ENCODE measurements around the gene VSTM2B. TPM values are rescaled to one million over a fixed set of nuclear protein-coding genes. Genes with fewer than 3 reads are reported as not detected.

The VSTM2B gene
- total and polyA plus RNA-seq, 10 donors = not detected

- Histone ChIP-seq H3K9me3 (peaks cover 0 to 10% (median 0%) of the 10 kb centered on the region in 8 donors), H3K36me3 (no peaks in the 10 kb centered on the region), H3K4me1 (peaks cover 24 to 58% (median 49%) of the 10 kb centered on the region in 6 donors), H3K27ac (no peak overlapping the region), H3K27me3 (replicated peaks in 1 of 7) (peaks cover 15 to 98% (median 65%) of the 10 kb centered on the region in 7 donors), H3K4me3 (peak overlapping the region in 3 of 8 donors; percentile 9 to 57 (median 22))
- intact Hi-C loops (cut with DNase I; ENCODE audit: low total_unique reads) = no loop called here
- 2 to 6% (median 3%) methylated on average over 18 to 80 of the region's 80 CpGs for WGBS, 5 donors
- no peak for TF ChIP-seq CTCF (IDR thresholded peaks at IDR 0.05 in 8 of 11, conservative IDR thresholded peaks at IDR 0.05 in 3 of 11)
- TF ChIP-seq POLR2A (IDR thresholded peaks at IDR 0.05) = no peak
- TF ChIP-seq POLR2AphosphoS5 (IDR thresholded peaks at IDR 0.05) = no peak
- peak; percentile 35 for DNase-seq
Measured at GRCh38 chr19:29524912-29525831, 622 bp upstream of the VSTM2B start.

GRCh38 chr19:29526730-29527499 is 1.1 kb downstream of the VSTM2B start:
- peak; percentile 57 for DNase-seq
- intact Hi-C loops (cut with DNase I; ENCODE audit: low total_unique reads) = no loop called here

GRCh38 chr19:29527500-29528328 is 1.9 kb downstream of the VSTM2B start:
- Histone ChIP-seq H3K4me1 (peaks cover 24 to 62% (median 50%) of the 10 kb centered on the region in 6 donors), H3K27me3 (replicated peaks in 1 of 7) (peaks cover 15 to 100% (median 83%) of the 10 kb centered on the region in 7 donors), H3K27ac (no peak overlapping the region), H3K4me3 (peak overlapping the region in 6 of 8 donors; percentile 5 to 62 (median 19)), H3K9me3 (peaks cover 0 to 17% (median 0%) of the 10 kb centered on the region in 8 donors), H3K36me3 (no peaks in the 10 kb centered on the region)
- intact Hi-C loops (cut with DNase I; ENCODE audit: low total_unique reads) = no loop called here
- DNase-seq = peak; percentile 51
- 14 to 18% (median 17%) methylated on average over 26 to 31 of the region's 31 CpGs for WGBS, 5 donors
- TF ChIP-seq CTCF (IDR thresholded peaks at IDR 0.05 in 8 of 11, conservative IDR thresholded peaks at IDR 0.05 in 3 of 11) (no peak), POLR2A (IDR thresholded peaks at IDR 0.05) (no peak), POLR2AphosphoS5 (IDR thresholded peaks at IDR 0.05) (no peak)

More at GRCh38 chr19:29526730-29527499, 1.1 kb downstream of the VSTM2B start:
- WGBS, 5 donors = 1 to 2% (median 1%) methylated on average over 67 to 79 of the region's 79 CpGs
- no peak overlapping the region for H3K27ac ChIP-seq
- TF ChIP-seq POLR2AphosphoS5 (IDR thresholded peaks at IDR 0.05) = no peak
- TF ChIP-seq CTCF (IDR thresholded peaks at IDR 0.05 in 8 of 11, conservative IDR thresholded peaks at IDR 0.05 in 3 of 11) = no peak
- no peak for TF ChIP-seq POLR2A (IDR thresholded peaks at IDR 0.05)
- peaks cover 0 to 17% (median 0%) of the 10 kb centered on the region in 8 donors for H3K9me3 ChIP-seq
- peak overlapping the region in 7 of 8 donors; percentile 5 to 57 (median 17) for H3K4me3 ChIP-seq
- no peaks in the 10 kb centered on the region for H3K36me3 ChIP-seq
- H3K4me1 ChIP-seq = peaks cover 24 to 62% (median 50%) of the 10 kb centered on the region in 6 donors
- peaks cover 15 to 100% (median 79%) of the 10 kb centered on the region in 7 donors for H3K27me3 ChIP-seq (replicated peaks in 1 of 7)

All from spleen (tissue), 11 donors.